ENCODE data around the gene AP1B1.

GRCh38 chr22:29343313-29343805 lies 45.0 kb downstream of the AP1B1 start:
- TF ChIP-seq KDM5A (IDR thresholded peaks at IDR 0.05) (no peak), HOXB13 (CRISPR knock-in tag; IDR thresholded peaks at IDR 0.05; ENCODE audit: low read depth) (no peak), RFX5 (IDR thresholded peaks at IDR 0.05) (no peak), PHF8 (IDR thresholded peaks at IDR 0.05; ENCODE audit: borderline replicate concordance, low read depth) (no peak), CHD4 (IDR thresholded peaks at IDR 0.05; ENCODE audit: borderline replicate concordance) (no peak), CTCF (IDR thresholded peaks at IDR 0.05) (no peak), POLR2A (IDR thresholded peaks at IDR 0.05; ENCODE audit: low read length) (no peak), POLR2AphosphoS2 (conservative IDR thresholded peaks at IDR 0.05; ENCODE audit: low read length) (no peak), CBX2 (IDR thresholded peaks at IDR 0.05; ENCODE audit: borderline replicate concordance, low read depth) (no peak), RCOR1 (IDR thresholded peaks at IDR 0.05; ENCODE audit: low read depth, low read length) (no peak), EHMT2 (IDR thresholded peaks at IDR 0.05; ENCODE audit: low read depth) (no peak)

Measured in A549 (cell line).